ENCODE data around the gene ZG16. TPM values are rescaled to one million over a fixed set of nuclear protein-coding genes. Genes with fewer than 3 reads are reported as not detected.
"Not testable (repeated sequence)": the region's sequence is repeated elsewhere in the genome, so short reads cannot be mapped to it uniquely, and the experiment has no call there.

ZG16 gene
- total RNA-seq, 4 donors from 2014 or later: not detected

- Histone ChIP-seq H3K4me3 (replicated peaks in 1 of 3) (no peak overlapping the region), H3K4me1 (peaks cover 0 to under 1% of the 10 kb centered on the region in 2 donors), H3K9me3 (no peaks in the 10 kb centered on the region), H3K36me3 (no peaks in the 10 kb centered on the region), H3K27me3 (no peaks in the 10 kb centered on the region), H3K27ac (no peak overlapping the region)
- DNase-seq: no peak
- no peak for TF ChIP-seq POLR2A (IDR thresholded peaks at IDR 0.05)
- TF ChIP-seq CTCF (IDR thresholded peaks at IDR 0.05): no peak
- 56 to 64% methylated on average over 5 of the region's 5 CpGs for WGBS, 2 donors
- intact Hi-C loops (cut with DNase I): no loop called here
Observed at GRCh38 chr16:29736112-29736511, 41.9 kb upstream of the ZG16 start.

GRCh38 chr16:29736764-29737163, 41.3 kb upstream of the ZG16 start:
- Histone ChIP-seq H3K27me3 (no peaks in the 10 kb centered on the region), H3K36me3 (no peaks in the 10 kb centered on the region), H3K4me3 (replicated peaks in 1 of 3) (no peak overlapping the region), H3K27ac (no peak overlapping the region), H3K9me3 (no peaks in the 10 kb centered on the region), H3K4me1 (no peaks in the 10 kb centered on the region)
- no peak for DNase-seq
- TF ChIP-seq POLR2A (IDR thresholded peaks at IDR 0.05) (no peak), CTCF (IDR thresholded peaks at IDR 0.05) (no peak)
- WGBS, 2 donors: 81 to 89% methylated on average over 6 of the region's 6 CpGs
- intact Hi-C loops (cut with DNase I): no loop called here

GRCh38 chr16:29737713-29738112, 40.3 kb upstream of the ZG16 start:
- no peaks in the 10 kb centered on the region for H3K27me3 ChIP-seq
- no peaks in the 10 kb centered on the region for H3K9me3 ChIP-seq
- H3K4me3 ChIP-seq (replicated peaks in 1 of 3): no peak overlapping the region
- TF ChIP-seq CTCF (IDR thresholded peaks at IDR 0.05) (no peak), POLR2A (IDR thresholded peaks at IDR 0.05) (no peak)
- intact Hi-C loops (cut with DNase I): no loop called here
- no peak overlapping the region for H3K27ac ChIP-seq
- H3K4me1 ChIP-seq: no peaks in the 10 kb centered on the region
- DNase-seq: no peak
- WGBS, 2 donors: 68 to 86% methylated on average over 5 of the region's 5 CpGs
- H3K36me3 ChIP-seq: no peaks in the 10 kb centered on the region

- no peaks in the 10 kb centered on the region for H3K36me3 ChIP-seq
- no peaks in the 10 kb centered on the region for H3K27me3 ChIP-seq
- intact Hi-C loops (cut with DNase I): no loop called here
- H3K4me3 ChIP-seq (replicated peaks in 1 of 3): no peak overlapping the region
- H3K4me1 ChIP-seq: no peaks in the 10 kb centered on the region
- no peak for DNase-seq
- TF ChIP-seq POLR2A (IDR thresholded peaks at IDR 0.05): no peak
- no peak for TF ChIP-seq CTCF (IDR thresholded peaks at IDR 0.05)
- no peaks in the 10 kb centered on the region for H3K9me3 ChIP-seq
- H3K27ac ChIP-seq: no peak overlapping the region
- 72 to 78% methylated on average over 2 of the region's 2 CpGs for WGBS, 2 donors
Observed at GRCh38 chr16:29738514-29738913, 39.5 kb upstream of the ZG16 start.

- H3K36me3 ChIP-seq; H3K9me3 ChIP-seq; H3K27ac ChIP-seq; intact Hi-C loops (cut with DNase I); H3K27me3 ChIP-seq; DNase-seq; H3K4me3 ChIP-seq (replicated peaks in 1 of 3); H3K4me1 ChIP-seq: not testable (repeated sequence)
- 90 to 92% methylated on average over 6 of the region's 6 CpGs for WGBS, 2 donors
Observed at GRCh38 chr16:29739927-29740629, 38.0 kb upstream of the ZG16 start.

GRCh38 chr16:29740630-29741015, 37.4 kb upstream of the ZG16 start:
- intact Hi-C loops (cut with DNase I); DNase-seq; H3K27me3 ChIP-seq; H3K27ac ChIP-seq; H3K36me3 ChIP-seq; H3K4me1 ChIP-seq; H3K4me3 ChIP-seq (replicated peaks in 1 of 3); H3K9me3 ChIP-seq: not testable (repeated sequence)
- WGBS, 2 donors: 81 to 82% methylated on average over 11 of the region's 11 CpGs
